Prostate gland (tissue), 2 donors: ENCODE results near the gene ERG.

Experiments used
- POLR2A ChIP-seq: fragments of 450-650 bp; IDR thresholded peaks from one replicate; pipeline ENCODE4 v1.6.1; 2016; ENCODE audit warnings: antibody characterized with exemption, mild to moderate bottlenecking
- POLR2AphosphoS5 ChIP-seq: sonication (generic); formaldehyde crosslinking; IDR thresholded peaks from one replicate; pipeline ENCODE4 v1.6.1; 2017; ENCODE audit warnings: antibody characterized with exemption
- TF ChIP-seq, protein P1 (sequence below), 4 experiments: fragments of 200-600 bp in 2 of 4; fragments of 450-650 bp in 2 of 4; sonication (generic) in 2 of 4; IDR thresholded peaks; 1 replicate in 3 of 4; 2 replicates in 1 of 4; pipeline ENCODE4 v1.5.1; 2016 to 2019; ENCODE audit warnings: antibody characterized with exemption in 4 of 4, mild to moderate bottlenecking in 2 of 4, moderate library complexity in 2 of 4

GRCh38 chr21:38454161-38454560 lies 44.1 kb downstream of the ERG start:
- TF ChIP-seq, protein P1, sequence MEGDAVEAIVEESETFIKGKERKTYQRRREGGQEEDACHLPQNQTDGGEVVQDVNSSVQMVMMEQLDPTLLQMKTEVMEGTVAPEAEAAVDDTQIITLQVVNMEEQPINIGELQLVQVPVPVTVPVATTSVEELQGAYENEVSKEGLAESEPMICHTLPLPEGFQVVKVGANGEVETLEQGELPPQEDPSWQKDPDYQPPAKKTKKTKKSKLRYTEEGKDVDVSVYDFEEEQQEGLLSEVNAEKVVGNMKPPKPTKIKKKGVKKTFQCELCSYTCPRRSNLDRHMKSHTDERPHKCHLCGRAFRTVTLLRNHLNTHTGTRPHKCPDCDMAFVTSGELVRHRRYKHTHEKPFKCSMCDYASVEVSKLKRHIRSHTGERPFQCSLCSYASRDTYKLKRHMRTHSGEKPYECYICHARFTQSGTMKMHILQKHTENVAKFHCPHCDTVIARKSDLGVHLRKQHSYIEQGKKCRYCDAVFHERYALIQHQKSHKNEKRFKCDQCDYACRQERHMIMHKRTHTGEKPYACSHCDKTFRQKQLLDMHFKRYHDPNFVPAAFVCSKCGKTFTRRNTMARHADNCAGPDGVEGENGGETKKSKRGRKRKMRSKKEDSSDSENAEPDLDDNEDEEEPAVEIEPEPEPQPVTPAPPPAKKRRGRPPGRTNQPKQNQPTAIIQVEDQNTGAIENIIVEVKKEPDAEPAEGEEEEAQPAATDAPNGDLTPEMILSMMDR (IDR thresholded peaks at IDR 0.05): no peak
- TF ChIP-seq POLR2A: no peak
- no peak for TF ChIP-seq POLR2AphosphoS5
